Retinal pigment epithelial cell (primary cell): Measurements from ENCODE around the gene CENPM.

Experiments
- DNase-seq: peaks from one replicate; pipeline ENCODE4 v3.0.0-alpha.2; 2010; ENCODE audit warnings: low read depth
- H3K4me3 ChIP-seq: 2 replicates; pipeline ENCODE4 v1.5.1; 2011; ENCODE audit warnings: mild to moderate bottlenecking, low read length, control low read depth, moderate library complexity
- TF ChIP-seq, protein P1 (sequence below): conservative IDR thresholded peaks from 2 replicates; pipeline ENCODE4 v1.5.1; 2011; ENCODE audit warnings: low read depth, low read length, control low read depth, inconsistent platforms

The CENPM gene

DNA sequence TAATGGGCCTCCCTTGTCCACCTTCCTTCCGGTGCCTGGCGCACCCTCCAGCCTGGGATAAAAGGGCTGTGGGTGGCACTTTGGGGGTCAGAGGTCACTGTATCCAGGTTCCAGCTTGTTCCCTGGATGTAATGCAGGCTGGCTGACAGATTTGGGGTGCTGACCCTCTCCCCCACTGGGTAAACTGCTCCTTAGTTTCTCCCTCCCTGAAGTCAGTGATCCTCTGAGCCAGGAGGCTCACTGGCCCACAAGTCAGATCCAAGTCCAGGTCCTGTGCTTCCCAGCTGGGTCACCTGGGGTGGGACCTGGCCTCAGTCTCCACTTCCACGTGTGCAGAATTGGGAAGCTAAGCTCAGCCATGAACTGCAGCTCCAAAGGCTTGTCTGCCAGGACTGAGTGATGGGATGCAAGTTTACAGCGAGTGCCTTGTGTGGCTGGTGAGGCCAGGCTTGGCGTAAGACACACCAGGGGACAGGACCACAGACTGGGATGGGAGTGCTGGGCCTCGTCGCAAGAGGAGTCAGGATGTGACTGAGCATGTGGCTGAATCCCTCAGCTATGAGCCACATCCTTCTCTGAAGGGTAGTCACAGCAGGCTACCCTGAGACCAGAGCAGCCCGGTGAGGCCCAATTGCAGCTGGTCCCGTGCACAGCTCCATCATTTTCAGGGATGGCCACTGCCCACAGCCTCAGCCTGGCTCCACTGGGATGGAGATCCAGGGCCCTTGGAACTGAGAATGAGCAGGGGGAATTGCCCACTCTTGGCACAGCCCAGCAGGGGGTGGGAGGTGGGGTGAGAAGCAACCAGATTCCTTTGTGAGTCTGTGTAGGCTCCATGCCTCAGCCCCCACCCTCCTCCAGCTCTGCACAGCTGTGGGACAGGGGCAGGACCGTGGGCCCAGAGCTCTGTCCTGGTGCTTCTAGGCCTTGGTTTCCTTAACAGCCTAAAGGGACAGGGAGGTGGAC, 39.2 kb downstream of the CENPM start:
- no peak overlapping the region for H3K4me3 ChIP-seq
- TF ChIP-seq, protein P1, sequence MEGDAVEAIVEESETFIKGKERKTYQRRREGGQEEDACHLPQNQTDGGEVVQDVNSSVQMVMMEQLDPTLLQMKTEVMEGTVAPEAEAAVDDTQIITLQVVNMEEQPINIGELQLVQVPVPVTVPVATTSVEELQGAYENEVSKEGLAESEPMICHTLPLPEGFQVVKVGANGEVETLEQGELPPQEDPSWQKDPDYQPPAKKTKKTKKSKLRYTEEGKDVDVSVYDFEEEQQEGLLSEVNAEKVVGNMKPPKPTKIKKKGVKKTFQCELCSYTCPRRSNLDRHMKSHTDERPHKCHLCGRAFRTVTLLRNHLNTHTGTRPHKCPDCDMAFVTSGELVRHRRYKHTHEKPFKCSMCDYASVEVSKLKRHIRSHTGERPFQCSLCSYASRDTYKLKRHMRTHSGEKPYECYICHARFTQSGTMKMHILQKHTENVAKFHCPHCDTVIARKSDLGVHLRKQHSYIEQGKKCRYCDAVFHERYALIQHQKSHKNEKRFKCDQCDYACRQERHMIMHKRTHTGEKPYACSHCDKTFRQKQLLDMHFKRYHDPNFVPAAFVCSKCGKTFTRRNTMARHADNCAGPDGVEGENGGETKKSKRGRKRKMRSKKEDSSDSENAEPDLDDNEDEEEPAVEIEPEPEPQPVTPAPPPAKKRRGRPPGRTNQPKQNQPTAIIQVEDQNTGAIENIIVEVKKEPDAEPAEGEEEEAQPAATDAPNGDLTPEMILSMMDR = no peak
- DNase-seq = no peak

DNA sequence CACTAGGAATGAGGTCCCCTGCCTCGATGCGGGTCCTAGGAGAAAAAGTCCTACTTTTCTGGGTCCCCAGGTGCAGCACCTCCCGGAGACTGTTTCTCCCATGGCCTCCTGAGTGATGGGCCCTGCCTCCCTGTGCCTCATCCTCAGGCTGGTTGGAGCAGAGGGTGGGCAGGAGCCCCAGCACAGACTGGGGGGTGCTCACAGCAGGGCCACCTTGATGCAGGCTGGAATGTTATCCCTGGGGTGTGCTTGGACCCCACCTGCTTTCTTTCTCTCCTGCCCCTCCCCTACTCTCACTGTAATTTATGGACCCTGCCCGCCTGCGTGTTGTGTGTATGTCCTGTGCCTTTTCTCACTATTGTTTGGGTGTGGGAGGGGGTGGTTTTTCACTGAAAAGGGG, 40.1 kb downstream of the CENPM start:
- H3K4me3 ChIP-seq = no peak overlapping the region
- TF ChIP-seq, protein P1 = no peak
- no peak for DNase-seq

DNA sequence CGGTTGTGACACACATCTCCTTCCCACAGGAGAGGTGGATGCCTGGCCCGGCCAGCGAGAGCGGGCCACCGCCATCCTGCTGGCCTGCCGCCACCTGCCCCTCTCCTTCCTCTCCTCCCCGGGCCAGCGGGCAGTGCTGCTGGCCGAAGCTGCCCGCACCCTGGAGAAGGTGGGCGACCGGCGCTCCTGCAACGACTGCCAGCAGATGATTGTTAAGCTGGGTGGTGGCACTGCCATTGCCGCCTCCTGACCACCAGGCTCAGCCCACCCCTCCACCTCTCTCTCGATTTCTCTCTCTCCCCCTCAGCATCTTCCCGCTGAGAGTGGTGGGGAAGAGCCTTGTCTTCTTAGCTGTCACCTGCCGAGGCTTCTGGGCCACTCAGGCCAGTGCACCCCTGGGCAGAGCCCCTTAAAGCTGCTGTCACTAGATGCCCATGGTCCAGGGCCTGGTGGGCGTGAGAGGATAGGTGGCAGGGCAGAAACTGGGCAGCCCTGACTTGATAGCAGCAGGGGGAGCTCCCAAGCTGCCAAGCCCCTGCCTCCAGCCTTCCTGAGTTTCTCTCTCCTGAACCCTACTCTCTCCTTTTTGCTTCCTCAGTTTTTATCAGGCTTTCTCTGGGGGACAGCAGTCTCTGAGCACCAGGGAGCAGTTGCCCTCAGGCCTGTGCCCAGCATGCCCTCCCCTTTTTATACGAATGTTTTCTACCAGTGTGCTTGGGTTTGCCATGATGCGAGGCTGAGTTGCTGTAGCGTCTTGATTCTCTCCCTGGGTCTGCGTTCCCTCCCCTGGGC, 41.3 kb downstream of the CENPM start:
- TF ChIP-seq, protein P1 = no peak
- no peak for DNase-seq
- no peak overlapping the region for H3K4me3 ChIP-seq

DNA sequence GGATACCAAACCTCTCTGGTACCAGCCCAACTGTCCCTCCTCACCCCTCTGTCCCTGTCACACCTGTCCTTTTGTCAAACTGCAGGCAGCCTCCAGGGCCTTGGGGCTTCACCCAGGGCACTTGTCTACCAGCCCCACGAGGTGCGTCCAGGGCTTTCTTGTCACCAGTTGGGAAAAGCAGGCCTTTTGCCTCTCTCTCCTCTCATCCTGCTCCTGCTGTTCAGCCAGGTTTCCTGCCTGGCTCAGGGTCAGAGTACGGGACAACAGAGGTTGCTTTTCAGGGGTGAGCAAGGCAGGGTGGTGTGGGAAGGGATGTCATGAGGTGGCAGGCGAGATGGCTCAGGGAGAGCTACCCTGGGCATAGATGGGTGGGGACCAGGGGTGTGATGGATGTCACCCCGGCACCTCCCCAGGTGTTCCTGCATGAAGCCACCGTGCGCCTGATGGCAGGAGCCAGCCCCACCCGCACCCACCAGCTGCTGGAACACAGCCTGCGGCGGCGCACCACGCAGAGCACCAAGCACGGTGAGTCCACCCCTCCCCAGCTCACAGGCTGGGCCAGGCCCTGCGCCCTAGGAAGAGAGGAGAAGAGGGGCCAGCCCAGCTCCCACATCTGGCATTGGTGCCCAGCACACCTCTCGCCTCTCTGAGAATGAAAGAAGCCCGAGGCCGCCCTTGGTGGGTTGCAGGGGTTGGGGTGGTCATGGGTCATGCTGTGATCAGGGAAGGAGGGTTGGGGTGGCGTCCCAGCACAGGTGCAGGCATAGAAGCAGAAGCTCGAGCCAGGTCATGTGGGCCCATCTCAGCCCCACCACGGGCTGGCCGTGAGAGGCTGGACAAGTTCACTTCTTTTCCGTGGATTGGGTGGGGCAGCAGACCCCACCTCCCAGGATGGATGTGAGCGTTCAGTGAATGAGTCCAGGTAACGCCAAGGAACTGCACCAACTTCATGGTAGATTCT, 42.2 kb downstream of the CENPM start:
- DNase-seq = no peak
- TF ChIP-seq, protein P1 = no peak
- H3K4me3 ChIP-seq = no peak overlapping the region

DNA sequence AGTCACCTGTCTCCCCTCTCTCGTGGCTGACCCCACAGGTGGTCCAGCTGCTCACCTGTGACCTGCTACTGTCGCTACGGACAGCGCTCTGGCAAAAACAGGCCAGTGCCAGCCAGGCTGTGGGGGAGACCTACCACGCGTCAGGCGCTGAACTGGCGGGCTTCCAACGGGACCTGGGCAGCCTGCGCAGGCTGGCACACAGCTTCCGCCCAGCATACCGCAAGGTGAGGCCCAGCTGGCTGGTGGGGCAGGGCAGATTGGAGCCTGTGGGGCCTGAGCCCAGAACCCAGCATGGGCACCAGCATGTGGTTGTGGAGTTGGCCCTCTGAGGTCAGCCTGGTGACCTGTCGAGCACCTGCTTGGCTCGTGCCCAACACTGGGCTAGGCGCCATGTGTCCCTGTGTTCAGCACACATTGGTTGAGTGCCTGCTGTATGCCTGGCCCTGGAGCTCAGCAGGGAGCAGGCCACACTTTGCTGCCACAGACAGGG, 44.0 kb downstream of the CENPM start:
- TF ChIP-seq, protein P1 = no peak
- DNase-seq = no peak
- no peak overlapping the region for H3K4me3 ChIP-seq

DNA sequence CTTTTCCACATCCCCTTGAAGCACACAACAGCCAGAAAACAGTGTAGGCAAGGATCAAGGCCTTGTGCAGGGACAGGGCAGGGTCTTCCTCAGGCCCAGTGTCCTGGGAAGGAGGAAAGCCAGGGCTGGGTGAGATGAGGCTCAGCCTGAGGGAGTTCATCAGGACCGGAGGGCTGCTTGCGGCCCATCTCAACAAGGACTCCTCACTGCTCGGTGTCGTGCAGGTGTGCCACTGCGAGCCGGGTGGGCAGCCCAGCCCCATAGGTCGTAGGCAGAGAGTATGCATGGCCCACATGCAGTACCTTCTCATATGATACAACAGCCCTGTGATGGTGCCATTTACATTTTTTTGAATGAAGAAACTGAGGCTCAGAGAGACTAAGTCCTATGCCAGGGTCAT, 44.9 kb downstream of the CENPM start:
- DNase-seq = no peak
- TF ChIP-seq, protein P1 = no peak

More for the DNA sequence above, 44.9 kb downstream of the CENPM start:
- no peak overlapping the region for H3K4me3 ChIP-seq
